HCT116 (cell line): ENCODE results near the gene SPON1. TPM values are rescaled to one million over a fixed set of nuclear protein-coding genes. Genes with fewer than 3 reads are reported as not detected.

Source experiments
- ATAC-seq: fragments of 200-7000 bp; cut with Tn5 transposase; 2 replicates; pipeline ENCODE4 v1.9.1; 2020; ENCODE audit warnings: mild to moderate bottlenecking, moderate library complexity
- BruUV-seq: library from RNA; stranded (reverse); fragments of 400-500 nt; replicated peaks from 2 replicates; lab custom pipeline; 2021; lab: Mats Ljungman, UMichigan
- CTCF ChIA-PET: fragments of 300-600 bp; sonication (Branson Sonifier 250); formaldehyde crosslinking; loops from one replicate; lab custom pipeline; 2021; ENCODE audit warnings: antibody characterized with exemption; lab: Charles Lee
- POLR2A ChIA-PET: fragments of 300-600, 350-600 bp; sonication (Branson Sonifier 250); formaldehyde crosslinking; loops from one replicate; lab custom pipeline; 2021; ENCODE audit warnings: antibody characterized with exemption; lab: Charles Lee
- RAD21 ChIA-PET, 2 experiments: fragments of 300-600 bp; sonication (Branson Sonifier 250); formaldehyde crosslinking; loops; one replicate each; lab custom pipeline; 2023; ENCODE audit warnings: low total read pairs in 2 of 2; ENCODE audit not compliant: uncharacterized antibody in 2 of 2, unreplicated experiment in 2 of 2, low non-redundant PET in 1 of 2; lab: Charles Lee
- DNase-seq: peaks from one replicate; pipeline ENCODE4 v3.0.0-alpha.2; 2010; ENCODE audit warnings: low read depth, low spot score
- H2AFZ ChIP-seq: fragments of 200-600 bp; shearing (Covaris generic), sonication (generic); 2 replicates; pipeline ENCODE4 v1.6.1; 2017; ENCODE audit warnings: low read depth, mixed run types, mixed read lengths, antibody characterized with exemption, low read length; ENCODE audit not compliant: poor library complexity, severe bottlenecking
- H3K27ac ChIP-seq: 2 replicates; pipeline ENCODE4 v1.5.1; 2012; ENCODE audit warnings: low read depth, low read length
- H3K27me3 ChIP-seq: fragments of 200-600 bp; sonication (generic); 2 replicates; pipeline ENCODE4 v1.6.1; 2016; ENCODE audit warnings: mixed run types, low read length, mixed read lengths; ENCODE audit not compliant: insufficient read depth
- H3K36me3 ChIP-seq, 2 experiments: fragments of 200-500 bp in 1 of 2; fragments of 200-600 bp in 1 of 2; sonication (Bioruptor generic) in 1 of 2; sonication (generic) in 1 of 2; 2 replicates each; pipeline versions ENCODE4 v1.5.1 to v1.6.1; 2014 to 2016; ENCODE audit warnings: low read length in 2 of 2, inconsistent platforms in 1 of 2, mixed read lengths in 1 of 2, mixed run types in 1 of 2; ENCODE audit not compliant: insufficient read depth in 2 of 2, control insufficient read depth in 1 of 2
- H3K4me1 ChIP-seq, 2 experiments: fragments of 200-600 bp in 1 of 2; sonication (generic) in 1 of 2; 2 replicates each; pipeline versions ENCODE4 v1.5.1 to v1.6.1; 2012 to 2017; ENCODE audit warnings: low read length in 2 of 2, inconsistent platforms in 1 of 2, mild to moderate bottlenecking in 1 of 2, mixed read lengths in 1 of 2, mixed run types in 1 of 2, moderate library complexity in 1 of 2; ENCODE audit not compliant: insufficient read depth in 2 of 2, control insufficient read depth in 1 of 2
- H3K4me2 ChIP-seq: fragments of 200-600 bp; sonication (generic); 2 replicates; pipeline ENCODE4 v1.6.1; 2017; ENCODE audit warnings: mixed run types, low read length, mixed read lengths
- H3K4me3 ChIP-seq, 2 experiments: fragments of 200-600 bp in 1 of 2; sonication (generic) in 1 of 2; replicated peaks in 1 of 2; 2 replicates each; pipeline ENCODE4 v1.5.1; 2011 to 2016; ENCODE audit warnings: low read length in 2 of 2, control low read depth in 1 of 2, low read depth in 1 of 2, mild to moderate bottlenecking in 1 of 2, mixed read lengths in 1 of 2, mixed run types in 1 of 2
- H3K79me2 ChIP-seq: fragments of 200-600 bp; sonication (generic); 2 replicates; pipeline ENCODE4 v1.6.1; 2017; ENCODE audit warnings: mild to moderate bottlenecking, mixed run types, low read length, moderate library complexity, mixed read lengths; ENCODE audit not compliant: insufficient read depth
- H3K9ac ChIP-seq: fragments of 200-600 bp; sonication (generic); 2 replicates; pipeline ENCODE4 v1.6.1; 2016; ENCODE audit warnings: low read length, mixed read lengths
- H3K9me2 ChIP-seq: fragments of 200-600 bp; sonication (generic), shearing (Covaris generic); 2 replicates; pipeline ENCODE4 v1.6.1; 2017; ENCODE audit warnings: mixed run types, mild to moderate bottlenecking, moderate library complexity; ENCODE audit not compliant: insufficient read depth
- H3K9me3 ChIP-seq, 2 experiments: fragments of 200-500 bp in 1 of 2; fragments of 200-600 bp in 1 of 2; sonication (Bioruptor generic) in 1 of 2; sonication (generic) in 1 of 2; 2 replicates each; pipeline ENCODE4 v1.6.1; 2014 to 2017; ENCODE audit warnings: low read length in 2 of 2, mixed read lengths in 2 of 2, inconsistent platforms in 1 of 2, low read depth in 1 of 2, mild to moderate bottlenecking in 1 of 2, mixed run types in 1 of 2, moderate library complexity in 1 of 2; ENCODE audit not compliant: control insufficient read depth in 1 of 2, insufficient read depth in 1 of 2
- H4K20me1 ChIP-seq: fragments of 200-600 bp; sonication (generic), shearing (Covaris generic); 2 replicates; pipeline ENCODE4 v1.6.1; 2017; ENCODE audit warnings: mixed run types, mild to moderate bottlenecking, moderate library complexity; ENCODE audit not compliant: insufficient read depth
- ATF3 ChIP-seq: IDR thresholded peaks from 2 replicates; pipeline ENCODE4 v1.6.1; 2012
- CTCF ChIP-seq, 3 experiments: fragments of 200-600 bp in 1 of 3; sonication (generic) in 1 of 3; IDR thresholded peaks in 2 of 3; conservative IDR thresholded peaks in 1 of 3; 2 replicates each; pipeline ENCODE4 v1.5.1; 2012 to 2017; ENCODE audit warnings: low read depth in 2 of 3, low read length in 2 of 3, antibody characterized with exemption in 1 of 3, borderline replicate concordance in 1 of 3, control low read depth in 1 of 3, mild to moderate bottlenecking in 1 of 3, mixed read lengths in 1 of 3, mixed run types in 1 of 3, moderate library complexity in 1 of 3; ENCODE audit not compliant: insufficient read depth in 1 of 3
- FOSL1 ChIP-seq: IDR thresholded peaks from 2 replicates; pipeline ENCODE4 v1.6.1; 2012; ENCODE audit warnings: low read depth
- JUND ChIP-seq: IDR thresholded peaks from 2 replicates; pipeline ENCODE4 v1.6.1; 2012
- MAX ChIP-seq: IDR thresholded peaks from 2 replicates; pipeline ENCODE4 v1.6.1; 2012
- POLR2AphosphoS5 ChIP-seq: IDR thresholded peaks from 2 replicates; pipeline ENCODE4 v1.6.1; 2011; ENCODE audit warnings: mild to moderate bottlenecking, low read depth, low read length, moderate library complexity
- SP1 ChIP-seq: IDR thresholded peaks from 2 replicates; pipeline ENCODE4 v1.6.1; 2012; ENCODE audit warnings: low read depth
- SRF ChIP-seq: IDR thresholded peaks from 2 replicates; pipeline ENCODE4 v1.6.1; 2012; ENCODE audit warnings: low read depth
- TCF7L2 ChIP-seq: IDR thresholded peaks from 2 replicates; pipeline ENCODE4 v1.7.0; 2011; ENCODE audit warnings: borderline replicate concordance, inconsistent platforms; ENCODE audit not compliant: insufficient read depth, insufficient read length; ENCODE audit errors: extremely low read depth
- ZFX ChIP-seq: fragments of 450-650 bp; IDR thresholded peaks from 2 replicates; pipeline ENCODE4 v1.6.1; 2017
- intact Hi-C: fragments of 100-400 bp; cut with micrococcal nuclease; formaldehyde crosslinking; loops from 2 replicates; pipeline ENCODE4 v1.10.0; 2022
- total RNA-seq: library from RNA; stranded (reverse); gene quantifications from one replicate; pipeline ENCODE4 v1.2.1, GENCODE V29; 2021; ENCODE audit not compliant: unreplicated experiment

SPON1 gene
- total RNA-seq, 1 experiment from 2014 or later, result 0.17 TPM

GRCh38 chr11:14253840-14254239, 291.3 kb downstream of the SPON1 start:
- CTCF ChIA-PET, result no interaction called here
- DNase-seq (no peak), ATAC-seq (no peak)

GRCh38 chr11:14254533-14255237, 292.2 kb downstream of the SPON1 start:
- Histone ChIP-seq H3K9me2 (no peaks in the 10 kb centered on the region), H3K27me3 (peaks cover 10% of the 10 kb centered on the region; the same call in 1 of the 2 replicates), H3K9me3 (no peaks in the 10 kb centered on the region), H3K9ac (no peak overlapping the region), H4K20me1 (no peaks in the 10 kb centered on the region), H3K4me3 (no peak overlapping the region), H3K79me2 (no peaks in the 10 kb centered on the region), H3K4me1 (peaks cover 3 to 17% of the 10 kb centered on the region in 2 experiments; a peak in 2 of 4 replicates), H3K4me2 (no peak overlapping the region), H2AFZ (no peak overlapping the region), H3K27ac (no peak overlapping the region), H3K36me3 (no peaks in the 10 kb centered on the region)
- no peak for ATAC-seq
- RAD21 ChIA-PET, result no interaction called here
- DNase-seq, result no peak
- no TSS peak for BruUV-seq
- TF ChIP-seq MAX, result no peak
- TF ChIP-seq TCF7L2, result no peak
- TF ChIP-seq POLR2AphosphoS5, result no peak
- TF ChIP-seq FOSL1, result no peak
- no peak for TF ChIP-seq ATF3
- no peak for TF ChIP-seq SP1
- TF ChIP-seq JUND, result no peak
- TF ChIP-seq CTCF (IDR thresholded peaks at IDR 0.05 in 2 of 3, conservative IDR thresholded peaks at IDR 0.05 in 1 of 3; ENCODE audit: borderline replicate concordance in 1 of 3, insufficient read depth in 1 of 3, low read depth in 2 of 3, low read length in 2 of 3), result no peak
- no peak for TF ChIP-seq SRF
- TF ChIP-seq ZFX, result no peak
- TF ChIP-seq, all 23 proteins: peak for 0
- ChIA-PET CTCF (no interaction called here), POLR2A (no interaction called here)
- intact Hi-C loops, result no loop called here

More at GRCh38 chr11:14253840-14254239, 291.3 kb downstream of the SPON1 start:
- Histone ChIP-seq H3K9me3 (no peaks in the 10 kb centered on the region), H3K27me3 (peaks cover 10% of the 10 kb centered on the region; the same call in 1 of the 2 replicates), H2AFZ (no peak overlapping the region), H4K20me1 (no peaks in the 10 kb centered on the region), H3K9me2 (no peaks in the 10 kb centered on the region), H3K27ac (no peak overlapping the region), H3K4me2 (no peak overlapping the region), H3K36me3 (no peaks in the 10 kb centered on the region), H3K9ac (no peak overlapping the region), H3K4me3 (no peak overlapping the region), H3K79me2 (no peaks in the 10 kb centered on the region), H3K4me1 (peaks cover 3 to 17% of the 10 kb centered on the region in 2 experiments; a peak in 2 of 4 replicates)
- BruUV-seq, result no TSS peak
- ChIA-PET POLR2A (no interaction called here), RAD21 (interaction anchor here in 1 of 2 experiments (0.9 kb wide), 1 partner anchor 299 kb away, joined by 3 read pairs; no protein-coding TSS in a partner anchor)
- no peak for TF ChIP-seq POLR2AphosphoS5
- intact Hi-C loops, result no loop called here
